KOPT-K1 (cell line): ENCODE data around the gene UGT2B11.
"Not testable (repeated sequence)": the region's sequence is repeated elsewhere in the genome, so short reads cannot be mapped to it uniquely, and the experiment has no call there.

Experiments
- H3K27ac ChIP-seq: fragments of 200-600 bp; sonication (generic); 2 replicates; pipeline ENCODE4 v1.5.1; 2016; ENCODE audit warnings: antibody characterized with exemption, mild to moderate bottlenecking, low read depth, low read length; ENCODE audit not compliant: poor library complexity, severe bottlenecking
- H3K36me3 ChIP-seq: fragments of 200-600 bp; sonication (generic); 2 replicates; pipeline ENCODE4 v1.5.1; 2017; ENCODE audit warnings: antibody characterized with exemption, mild to moderate bottlenecking, low read length, moderate library complexity; ENCODE audit not compliant: insufficient read depth
- H3K9me3 ChIP-seq: fragments of 200-600 bp; sonication (generic); 2 replicates; pipeline ENCODE4 v1.5.1; 2017; ENCODE audit warnings: antibody characterized with exemption, low read length, mild to moderate bottlenecking; ENCODE audit not compliant: insufficient read depth, poor library complexity, severe bottlenecking

The UGT2B11 gene

GRCh38 chr4:69214716-69215115 lies at the start of gene UGT2B11:
UGT2B11 (minus strand) TSS chr4:69214748; CDS start chr4:69214722, 26 bp downstream.
- H3K36me3 ChIP-seq: no peaks in the 10 kb centered on the region
- no peak within 1 kb of the TSS for H3K27ac ChIP-seq
- no peaks in the 10 kb centered on the region for H3K9me3 ChIP-seq

- H3K9me3 ChIP-seq, H3K27ac ChIP-seq, H3K36me3 ChIP-seq: not testable (repeated sequence)
Observed at GRCh38 chr4:69253147-69253772, 38.7 kb upstream of the UGT2B11 start.

- not testable (repeated sequence) for H3K27ac ChIP-seq, H3K36me3 ChIP-seq, H3K9me3 ChIP-seq
Observed at GRCh38 chr4:69250884-69251283, 36.3 kb upstream of the UGT2B11 start.

GRCh38 chr4:69242562-69243240 lies 28.2 kb upstream of the UGT2B11 start:
- H3K36me3 ChIP-seq, H3K27ac ChIP-seq, H3K9me3 ChIP-seq: not testable (repeated sequence)

- not testable (repeated sequence) for H3K36me3 ChIP-seq, H3K27ac ChIP-seq
Observed at GRCh38 chr4:69241746-69242145, 27.2 kb upstream of the UGT2B11 start.

GRCh38 chr4:69240787-69241186 lies 26.2 kb upstream of the UGT2B11 start:
- not testable (repeated sequence) for H3K9me3 ChIP-seq, H3K36me3 ChIP-seq, H3K27ac ChIP-seq

More at GRCh38 chr4:69241746-69242145, 27.2 kb upstream of the UGT2B11 start:
- H3K9me3 ChIP-seq: not testable (repeated sequence)

GRCh38 chr4:69239557-69240168 lies 25.1 kb upstream of the UGT2B11 start:
- Histone ChIP-seq H3K27ac (no peak overlapping the region), H3K36me3 (no peaks in the 10 kb centered on the region), H3K9me3 (no peaks in the 10 kb centered on the region)

GRCh38 chr4:69239092-69239491 lies 24.5 kb upstream of the UGT2B11 start:
- H3K27ac ChIP-seq: no peak overlapping the region
- H3K36me3 ChIP-seq: no peaks in the 10 kb centered on the region
- no peaks in the 10 kb centered on the region for H3K9me3 ChIP-seq

GRCh38 chr4:69224891-69225290 lies 10.3 kb upstream of the UGT2B11 start:
- Histone ChIP-seq H3K27ac (no peak overlapping the region), H3K36me3 (no peaks in the 10 kb centered on the region), H3K9me3 (no peaks in the 10 kb centered on the region)

GRCh38 chr4:69223277-69223676 lies 8.7 kb upstream of the UGT2B11 start:
- not testable (repeated sequence) for H3K36me3 ChIP-seq, H3K27ac ChIP-seq, H3K9me3 ChIP-seq

GRCh38 chr4:69218491-69218890 lies 3.9 kb upstream of the UGT2B11 start:
- not testable (repeated sequence) for H3K9me3 ChIP-seq, H3K36me3 ChIP-seq, H3K27ac ChIP-seq

GRCh38 chr4:69210911-69211310 lies 3.6 kb downstream of the UGT2B11 start:
- Histone ChIP-seq H3K27ac (no peak overlapping the region), H3K36me3 (no peaks in the 10 kb centered on the region), H3K9me3 (no peaks in the 10 kb centered on the region)

- not testable (repeated sequence) for H3K36me3 ChIP-seq, H3K9me3 ChIP-seq, H3K27ac ChIP-seq
Observed at GRCh38 chr4:69198506-69198905, 16.0 kb downstream of the UGT2B11 start.

- Histone ChIP-seq H3K36me3 (no peaks in the 10 kb centered on the region), H3K27ac (no peak overlapping the region), H3K9me3 (no peaks in the 10 kb centered on the region)
Observed at GRCh38 chr4:69196209-69196965, 18.2 kb downstream of the UGT2B11 start.

GRCh38 chr4:69194166-69194565 lies 20.4 kb downstream of the UGT2B11 start:
- H3K9me3 ChIP-seq: no peaks in the 10 kb centered on the region

More at GRCh38 chr4:69194166-69194565, 20.4 kb downstream of the UGT2B11 start:
- no peaks in the 10 kb centered on the region for H3K36me3 ChIP-seq
- H3K27ac ChIP-seq: no peak overlapping the region
